Daoy (cell line): ENCODE measurements around the gene IGSF5. TPM values are rescaled to one million over a fixed set of nuclear protein-coding genes. Genes with fewer than 3 reads are reported as not detected.

Experiments
- DNase-seq: peaks from one replicate; pipeline ENCODE4 v3.0.0-alpha.2; 2015; ENCODE audit warnings: low read depth
- total RNA-seq: library from RNA; depleted of rRNA; stranded (reverse); fragments of >200 nt; shearing (Covaris generic); gene quantifications from 2 replicates; pipeline ENCODE4 v1.2.3, GENCODE V29; 2014; rRNA removed

The IGSF5 gene
- total RNA-seq, 1 experiment from 2014 or later, result 0.17 TPM

DNA sequence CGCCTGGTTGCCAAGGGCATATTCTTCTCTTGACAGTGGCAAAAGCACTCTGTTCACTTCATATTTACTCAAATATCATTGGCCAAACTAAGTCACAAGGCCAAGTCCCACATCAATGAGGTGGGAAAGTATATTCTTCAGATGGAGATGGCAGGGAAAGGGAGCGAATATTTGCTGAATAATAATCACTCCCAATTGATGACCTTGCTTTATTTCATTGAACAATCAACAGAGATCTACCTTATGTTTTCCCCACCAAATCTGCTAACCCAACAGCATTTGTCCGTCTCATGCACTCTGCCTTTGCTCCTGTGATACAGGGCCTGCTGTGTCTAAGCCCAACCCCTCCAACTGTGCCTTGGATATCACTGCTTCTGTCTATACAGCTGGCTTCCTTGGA, 77.1 kb downstream of the IGSF5 start:
- no peak for DNase-seq

DNA sequence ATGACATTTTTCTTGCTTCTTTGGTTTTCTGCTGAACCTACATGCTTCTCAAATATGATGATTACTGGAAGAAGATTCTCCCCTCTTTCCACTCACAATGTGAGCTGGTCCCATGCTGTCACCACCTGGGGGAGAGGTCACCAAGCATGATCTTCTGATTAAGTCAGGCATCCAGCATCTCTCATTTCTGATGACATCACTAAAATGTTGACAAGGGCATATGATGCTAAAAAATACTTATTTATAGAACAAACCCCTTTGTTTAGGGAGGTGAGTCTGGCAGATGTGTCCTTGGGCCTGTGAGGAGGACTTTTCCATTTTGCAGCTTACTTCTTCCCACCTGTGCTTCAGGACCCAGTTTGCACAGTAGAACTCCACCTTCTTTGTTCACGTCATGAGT, 80.3 kb downstream of the IGSF5 start:
- DNase-seq, result no peak

DNA sequence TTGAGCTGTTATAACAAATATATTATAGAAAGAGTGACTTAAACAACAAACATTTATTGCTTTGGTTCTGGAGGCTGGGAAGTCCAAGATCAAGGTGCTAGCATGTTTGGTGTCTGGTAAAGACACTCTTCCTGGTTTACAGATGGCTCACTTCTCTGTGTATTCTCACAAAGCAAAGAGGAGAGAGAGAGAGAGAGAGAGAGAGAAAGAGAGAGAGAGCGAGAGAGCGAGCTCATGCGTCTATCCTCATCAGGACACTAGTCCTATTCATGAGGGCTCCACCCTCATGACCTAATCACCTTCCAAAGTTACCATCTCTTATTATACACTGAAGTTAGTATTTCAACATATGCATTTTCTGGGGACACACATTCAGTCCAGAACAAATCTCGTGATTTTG, 89.6 kb downstream of the IGSF5 start:
- DNase-seq, result no peak

DNA sequence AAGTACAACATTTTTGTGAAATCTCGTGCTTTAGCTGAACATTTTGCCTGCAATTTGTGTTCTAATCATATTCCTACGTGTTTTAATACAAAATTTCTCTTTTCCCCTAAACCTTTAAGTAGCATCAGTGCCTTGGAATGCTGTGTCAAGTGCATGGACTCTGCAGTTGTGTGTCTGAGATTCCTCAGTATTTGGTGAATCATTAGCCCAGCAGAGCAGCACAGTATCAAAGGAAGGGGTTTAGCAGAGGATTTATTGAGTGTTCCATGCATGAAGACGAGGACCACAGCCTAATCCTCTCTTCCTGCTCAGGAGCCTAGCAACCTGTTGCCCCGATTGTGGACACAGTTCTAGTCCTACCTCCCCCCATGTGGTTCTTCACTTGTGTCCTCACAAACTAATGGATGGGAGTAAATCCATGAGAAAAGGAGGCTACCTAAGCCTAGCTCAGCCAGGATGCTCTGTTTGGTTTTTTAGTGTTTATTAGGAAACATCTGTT, 92.9 kb downstream of the IGSF5 start:
- DNase-seq, result no peak

DNA sequence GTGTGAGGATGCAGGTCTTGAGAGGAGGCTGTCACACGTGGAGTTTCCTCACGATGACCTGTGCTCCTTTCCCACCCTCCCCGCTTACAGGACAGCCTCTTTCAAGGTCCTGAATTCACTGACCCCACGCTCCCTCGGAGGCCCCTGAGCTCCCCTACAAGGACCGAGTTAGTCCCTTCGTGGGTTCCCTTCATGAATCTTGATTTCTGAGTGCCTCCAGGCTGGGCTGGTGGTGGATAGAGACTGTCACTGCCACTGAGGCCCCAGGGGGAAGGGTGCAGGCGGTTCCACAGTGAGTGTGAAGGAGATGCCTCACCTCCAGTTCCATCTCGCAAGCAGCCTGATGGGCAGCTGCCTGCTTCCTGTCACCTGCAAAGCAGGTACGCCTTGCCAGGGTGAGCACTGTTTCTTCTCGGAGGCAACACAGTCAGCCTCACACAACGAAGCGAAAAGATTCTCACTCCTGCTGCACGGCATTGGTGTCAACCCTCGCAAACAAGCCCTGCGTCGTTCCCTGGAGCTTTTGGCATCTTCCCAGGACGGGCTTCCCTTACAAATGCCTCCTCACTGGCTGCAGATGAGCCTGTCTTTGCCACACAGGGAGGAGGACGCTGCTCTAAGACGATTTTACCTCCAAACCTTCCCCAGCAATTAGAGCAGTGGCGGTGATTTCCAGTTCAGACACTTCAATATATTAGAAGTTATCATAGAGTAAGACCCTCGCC, 95.6 kb downstream of the IGSF5 start:
- DNase-seq, result no peak

DNA sequence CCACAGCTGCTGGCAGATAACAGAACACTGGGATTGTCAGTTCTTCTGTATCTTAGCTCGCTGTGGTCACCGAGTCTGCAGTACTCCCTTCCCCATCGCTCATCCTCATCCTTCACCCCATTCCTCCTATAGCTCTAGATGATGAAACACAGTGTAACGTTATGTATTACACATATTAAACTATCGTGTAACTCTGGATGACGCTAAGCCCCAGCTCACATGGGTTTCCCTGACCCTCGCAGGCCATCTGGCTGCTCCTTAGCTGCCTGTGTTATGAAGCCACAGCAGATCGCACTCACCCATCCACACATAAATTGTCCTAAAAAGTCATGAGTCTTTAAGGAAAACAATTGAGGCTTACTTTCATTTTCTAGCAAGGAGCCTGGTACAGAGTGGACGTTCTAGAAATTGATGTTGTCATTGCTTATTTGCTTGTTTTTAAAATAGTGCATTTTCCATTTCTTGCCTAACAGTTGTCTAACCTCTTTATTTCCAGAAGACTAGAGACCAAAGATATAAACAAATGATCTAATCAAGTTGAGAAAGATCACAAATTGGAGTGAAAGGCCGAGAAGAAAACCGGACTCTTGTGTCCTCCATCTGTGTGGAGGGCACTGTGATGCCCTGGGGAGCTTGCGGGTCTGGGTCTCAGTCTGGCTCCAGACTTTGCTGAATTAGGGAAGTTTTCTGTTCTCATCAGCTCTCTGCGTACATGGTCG, 97.9 kb downstream of the IGSF5 start:
- no peak for DNase-seq

DNA sequence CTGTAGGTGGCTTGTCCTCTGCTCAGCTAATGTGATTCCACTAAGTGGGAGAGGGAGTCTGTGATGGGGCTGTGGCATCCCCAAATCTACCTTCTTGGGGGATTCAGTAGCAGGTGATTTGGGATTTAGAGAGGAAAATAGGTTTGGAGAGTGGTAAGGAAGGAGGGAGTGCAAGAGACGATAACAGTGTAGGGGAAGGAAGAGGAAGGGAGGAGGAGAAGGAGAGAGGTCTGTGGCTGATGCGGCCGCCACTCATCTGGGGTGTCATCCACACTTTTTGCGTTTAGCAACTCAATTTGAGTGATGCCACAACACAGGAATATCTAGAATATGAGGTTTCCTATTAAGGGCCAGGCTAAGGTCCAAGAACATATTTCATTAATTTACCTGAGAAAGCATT, 98.5 kb downstream of the IGSF5 start:
- no peak for DNase-seq

GRCh38 chr21:39843916-39844315, 98.9 kb downstream of the IGSF5 start:
- DNase-seq, result no peak

DNA sequence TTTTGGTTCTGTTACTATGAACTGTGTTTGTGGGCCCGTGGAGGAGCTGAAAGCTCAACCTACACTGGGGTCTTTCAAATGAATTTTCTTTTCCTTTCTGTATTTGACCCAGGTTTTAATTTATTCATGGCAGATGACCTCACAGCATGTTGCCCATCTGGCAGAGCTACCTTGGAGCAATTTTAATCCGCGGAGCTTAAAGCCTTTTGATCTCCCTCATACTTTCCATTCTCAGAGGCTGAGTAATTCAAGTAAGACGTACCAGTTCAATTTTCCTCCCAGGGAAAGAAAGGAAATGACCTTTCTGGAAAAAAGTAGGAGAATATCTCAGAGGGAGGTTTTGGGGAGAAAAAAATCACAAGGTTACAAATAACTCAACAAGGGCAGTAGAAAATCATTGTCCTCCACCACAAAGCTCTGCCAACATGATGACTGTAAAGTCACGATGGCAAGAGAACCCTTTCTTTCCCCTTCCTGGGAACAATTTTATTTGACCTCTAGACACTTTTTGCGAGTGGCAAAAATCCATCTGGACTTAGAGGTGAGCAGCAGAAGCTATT, 100.7 kb downstream of the IGSF5 start:
- DNase-seq, result peak; percentile 50

- DNase-seq, result no peak
Measured at GRCh38 chr21:39847877-39848276, 102.9 kb downstream of the IGSF5 start.

DNA sequence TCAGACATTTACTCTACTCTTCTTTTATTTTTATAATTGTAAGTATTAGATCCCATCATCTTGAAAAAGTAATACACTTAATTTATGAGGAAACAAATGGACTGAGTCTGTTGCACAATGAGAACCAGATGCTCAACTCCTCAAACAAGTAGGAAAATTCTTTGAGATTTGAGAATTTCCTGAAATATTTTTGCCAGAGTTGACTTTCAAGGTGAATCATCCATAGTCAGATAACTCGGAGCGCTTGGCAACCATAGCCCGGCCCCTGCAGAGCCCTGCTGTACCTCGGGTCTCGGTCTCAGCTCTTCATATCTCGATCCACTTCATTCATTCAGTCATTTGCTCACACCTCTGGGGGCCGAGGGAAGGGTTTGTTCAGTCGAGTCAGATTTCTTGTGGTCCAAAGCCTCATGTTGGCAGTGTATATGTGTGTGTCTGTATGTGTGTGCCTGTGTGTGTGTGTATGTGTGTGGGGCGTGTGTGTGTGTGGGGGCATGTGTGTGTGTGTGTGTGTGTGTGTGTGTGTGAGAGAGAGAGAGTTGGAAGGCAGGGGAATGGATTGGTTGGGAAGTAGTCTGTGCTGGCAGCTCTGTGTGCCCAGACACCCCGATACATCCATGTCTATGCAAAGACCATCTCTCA, 104.2 kb downstream of the IGSF5 start:
- DNase-seq, result peak; percentile 34

DNA sequence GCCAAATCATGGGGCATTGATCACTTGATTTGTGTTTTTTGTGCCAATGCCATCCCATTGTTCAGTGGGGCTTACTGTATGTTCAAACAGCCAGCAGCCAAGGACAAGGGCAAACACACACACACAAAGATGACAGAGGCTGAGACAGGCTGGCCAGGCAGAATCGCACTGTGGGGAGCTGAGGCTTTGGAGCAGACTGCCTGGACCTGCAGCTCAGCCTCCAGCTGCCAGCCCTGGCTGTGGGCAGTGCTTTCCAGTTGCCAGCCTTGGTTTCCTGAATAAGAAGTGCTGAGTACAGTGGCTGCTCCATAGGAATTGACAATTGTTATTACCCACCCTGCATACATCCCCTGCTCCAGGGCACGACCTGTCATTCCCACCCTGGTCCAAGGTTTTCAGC, 105.3 kb downstream of the IGSF5 start:
- no peak for DNase-seq

DNA sequence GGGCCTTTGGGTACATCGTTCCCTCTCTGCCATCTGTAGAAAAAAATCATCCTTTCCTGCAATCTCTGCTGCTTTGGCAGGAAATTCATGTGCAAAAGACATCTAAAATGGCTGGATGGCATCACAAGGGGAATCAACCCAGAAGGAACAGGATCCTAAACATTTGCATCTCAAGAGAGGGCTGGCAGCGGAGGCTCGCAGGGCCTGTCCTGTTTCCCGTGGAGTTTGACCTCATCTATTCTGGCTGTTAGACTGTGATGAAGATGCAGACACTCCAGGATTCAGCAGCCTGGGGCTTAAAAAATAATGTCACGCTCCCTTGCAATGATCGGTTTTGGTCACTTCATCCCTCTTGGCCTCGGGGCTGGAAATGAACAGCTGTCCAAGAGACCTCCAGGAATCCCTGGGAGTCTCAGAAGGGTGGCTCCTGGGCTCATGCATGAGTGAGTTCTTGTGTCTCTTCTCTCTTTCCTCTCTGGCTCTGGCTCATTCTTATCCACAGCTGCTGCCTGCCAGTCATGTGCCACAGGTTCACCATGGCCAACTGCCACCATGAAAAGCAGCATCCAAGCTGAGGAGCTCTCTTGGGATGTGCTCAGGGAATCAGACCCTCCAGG, 106.1 kb downstream of the IGSF5 start:
- DNase-seq, result no peak

Other genes with a start within 250 kb of the IGSF5 start
- 0.57 and 1.8 TPM in 2 replicates for gene B3GALT5, start 132.2 kb upstream of the IGSF5 start, total RNA-seq
- not detected in 2 replicates for gene PCP4, start 122.3 kb downstream of the IGSF5 start, total RNA-seq